IMR-90 (cell line): ENCODE measurements around the gene MRGPRE. TPM values are rescaled to one million over a fixed set of nuclear protein-coding genes. Genes with fewer than 3 reads are reported as not detected.

Experiments used
- ATAC-seq: fragments of 200-7000 bp; cut with Tn5 transposase; 2 replicates; pipeline ENCODE4 v1.9.1; 2020; ENCODE audit warnings: low read depth, mild to moderate bottlenecking, moderate library complexity
- BruUV-seq: library from RNA; stranded (reverse); fragments of 400-500 nt; replicated peaks from 2 replicates; lab custom pipeline; 2021; lab: Mats Ljungman, UMichigan
- CTCF ChIA-PET: fragments of 300-600 bp; formaldehyde crosslinking; extraction: SDS; loops from one replicate; lab custom pipeline; 2021; ENCODE audit warnings: antibody characterized with exemption; lab: Yijun Ruan, JAX
- POLR2A ChIA-PET: fragments of 300-600 bp; sonication (Branson Sonifier 250); formaldehyde crosslinking; loops from one replicate; lab custom pipeline; 2022; ENCODE audit warnings: antibody characterized with exemption; ENCODE audit not compliant: unreplicated experiment; lab: Charles Lee
- DNase-seq: peaks from one replicate; pipeline ENCODE4 v3.0.0; 2013
- H2AFZ ChIP-seq: replicated peaks from 2 replicates; pipeline ENCODE3; 2013; ENCODE audit warnings: low read length, mild to moderate bottlenecking; ENCODE audit not compliant: poor library complexity
- H2AK5ac ChIP-seq: 2 replicates; pipeline ENCODE4 v1.6.1; 2013; ENCODE audit warnings: low read depth, low read length, inconsistent platforms
- H2AK9ac ChIP-seq: replicated peaks from 2 replicates; pipeline ENCODE3; 2013; ENCODE audit warnings: mild to moderate bottlenecking, low read depth, low read length, moderate library complexity; ENCODE audit not compliant: poor library complexity
- H2BK120ac ChIP-seq: 2 replicates; pipeline ENCODE4 v1.6.1; 2013; ENCODE audit warnings: low read depth, low read length, inconsistent platforms
- H2BK15ac ChIP-seq: 3 replicates; pipeline ENCODE4 v1.6.1; 2013; ENCODE audit warnings: low read depth, low read length, inconsistent platforms
- H2BK20ac ChIP-seq: 2 replicates; pipeline ENCODE4 v1.6.1; 2013; ENCODE audit warnings: low read depth, mild to moderate bottlenecking, inconsistent platforms, low read length, moderate library complexity
- H2BK5ac ChIP-seq: 2 replicates; pipeline ENCODE4 v1.6.1; 2013; ENCODE audit warnings: mild to moderate bottlenecking, low read depth, low read length, inconsistent platforms; ENCODE audit not compliant: poor library complexity, severe bottlenecking
- H3K14ac ChIP-seq: replicated peaks from 2 replicates; pipeline ENCODE4 v1.6.1; 2013; ENCODE audit warnings: low read depth, low read length, inconsistent platforms
- H3K18ac ChIP-seq: 2 replicates; pipeline ENCODE4 v1.6.1; 2013; ENCODE audit warnings: low read depth, low read length, control low read depth
- H3K23ac ChIP-seq: 2 replicates; pipeline ENCODE4 v1.6.1; 2013; ENCODE audit warnings: low read depth, low read length, inconsistent platforms
- H3K27ac ChIP-seq: 2 replicates; pipeline ENCODE4 v1.5.1; 2013; ENCODE audit warnings: mild to moderate bottlenecking, control low read depth, low read length; ENCODE audit not compliant: insufficient read depth
- H3K27me3 ChIP-seq: 2 replicates; pipeline ENCODE4 v1.6.1; 2013; ENCODE audit warnings: low read length; ENCODE audit not compliant: control insufficient read depth, insufficient read depth
- H3K36me3 ChIP-seq: 2 replicates; pipeline ENCODE4 v1.6.1; 2013; ENCODE audit warnings: low read length, mixed read lengths; ENCODE audit not compliant: control insufficient read depth, insufficient read depth
- H3K4ac ChIP-seq: 2 replicates; pipeline ENCODE4 v1.6.1; 2013; ENCODE audit warnings: low read depth, low read length, inconsistent platforms
- H3K4me1 ChIP-seq: 2 replicates; pipeline ENCODE4 v1.6.1; 2013; ENCODE audit warnings: low read length, mixed read lengths; ENCODE audit not compliant: control insufficient read depth, insufficient read depth
- H3K4me2 ChIP-seq: 2 replicates; pipeline ENCODE4 v1.6.1; 2013; ENCODE audit warnings: low read depth, mild to moderate bottlenecking, control low read depth, low read length, moderate library complexity
- H3K4me3 ChIP-seq: 2 replicates; pipeline ENCODE4 v1.5.1; 2013; ENCODE audit warnings: low read depth, mild to moderate bottlenecking, control low read depth, low read length, moderate library complexity; ENCODE audit not compliant: insufficient read depth
- H3K56ac ChIP-seq: 2 replicates; pipeline ENCODE4 v1.6.1; 2013; ENCODE audit warnings: low read length, inconsistent platforms; ENCODE audit not compliant: insufficient read depth; ENCODE audit errors: extremely low read depth
- H3K79me1 ChIP-seq, 2 experiments: 2 replicates each; pipeline ENCODE4 v1.6.1; 2013; ENCODE audit warnings: low read length in 2 of 2, inconsistent platforms in 1 of 2, low read depth in 1 of 2
- H3K9ac ChIP-seq: 2 replicates; pipeline ENCODE4 v1.6.1; 2013; ENCODE audit warnings: low read depth, low read length, control low read depth
- H3K9me1 ChIP-seq: 2 replicates; pipeline ENCODE4 v1.6.1; 2013; ENCODE audit warnings: low read length, inconsistent platforms; ENCODE audit not compliant: insufficient read depth
- H3K9me3 ChIP-seq: 2 replicates; pipeline ENCODE4 v1.6.1; 2013; ENCODE audit warnings: low read length; ENCODE audit not compliant: control insufficient read depth, insufficient read depth
- H4K20me1 ChIP-seq: 2 replicates; pipeline ENCODE4 v1.6.1; 2013; ENCODE audit warnings: low read length, inconsistent platforms; ENCODE audit not compliant: insufficient read depth
- H4K5ac ChIP-seq: 2 replicates; pipeline ENCODE4 v1.6.1; 2013; ENCODE audit warnings: mild to moderate bottlenecking, low read depth, low read length, control low read depth
- H4K8ac ChIP-seq, 2 experiments: 2 replicates each; pipeline ENCODE4 v1.6.1; 2013; ENCODE audit warnings: low read depth in 2 of 2, low read length in 2 of 2, control low read depth in 1 of 2, inconsistent platforms in 1 of 2
- H4K91ac ChIP-seq: 2 replicates; pipeline ENCODE4 v1.6.1; 2013; ENCODE audit warnings: low read depth, low read length, inconsistent platforms; ENCODE audit not compliant: insufficient read depth
- BHLHE40 ChIP-seq: fragments of 150-350 bp; IDR thresholded peaks from 2 replicates; pipeline ENCODE4 v1.6.1; 2016; ENCODE audit warnings: mild to moderate bottlenecking, low read depth, low read length
- CHD1 ChIP-seq: IDR thresholded peaks from 2 replicates; pipeline ENCODE4 v1.6.1; 2012; ENCODE audit warnings: low read depth, low read length, improper control_type of control experiment
- FOS ChIP-seq: fragments of 150-350 bp; IDR thresholded peaks from 2 replicates; pipeline ENCODE4 v1.6.1; 2016; ENCODE audit warnings: low read depth, low read length
- MXI1 ChIP-seq: IDR thresholded peaks from 2 replicates; pipeline ENCODE4 v1.6.1; 2012; ENCODE audit warnings: low read depth, mild to moderate bottlenecking, low read length, moderate library complexity, borderline replicate concordance
- NFE2L2 ChIP-seq: fragments of 150-350 bp; IDR thresholded peaks from 2 replicates; pipeline ENCODE4 v1.6.1; 2016; ENCODE audit warnings: low read depth, mild to moderate bottlenecking, low read length
- POLR2A ChIP-seq: IDR thresholded peaks from 2 replicates; pipeline ENCODE4 v1.6.1; 2012; ENCODE audit warnings: mild to moderate bottlenecking, low read depth, low read length
- RAD21 ChIP-seq: IDR thresholded peaks from 2 replicates; pipeline ENCODE4 v1.6.1; 2012; ENCODE audit warnings: low read length, improper control_type of control experiment
- RCOR1 ChIP-seq: IDR thresholded peaks from 2 replicates; pipeline ENCODE4 v1.6.1; 2012; ENCODE audit warnings: mild to moderate bottlenecking, low read length, improper control_type of control experiment; ENCODE audit not compliant: insufficient replicate concordance
- WGBS, 2 experiments: methylation state at CpG; one replicate each; pipeline versions ENCODE4 v1.1.5 to v1.1.7; 2013; ENCODE audit warnings: missing lambda C conversion rate in 2 of 2; ENCODE audit not compliant: insufficient read length in 1 of 2; ENCODE audit errors: extremely low coverage in 2 of 2; 5-methylcytosine and 5-hydroxymethylcytosine counted together
- dilution Hi-C: fragments of 300-500 bp; cut with HindIII; formaldehyde crosslinking; loops from one replicate; pipeline ENCODE4 v1.14.3; 2018; ENCODE audit warnings: low sequenced_read_pairs; ENCODE audit not compliant: unreplicated experiment
- in situ Hi-C: fragments of 300-500 bp; cut with MboI; formaldehyde crosslinking; loops from 3 replicates; pipeline ENCODE4 v1.14.3; 2019; ENCODE audit warnings: low sequenced_read_pairs, inconsistent platforms, mixed read lengths
- intact Hi-C: fragments of 100-400 bp; cut with micrococcal nuclease; formaldehyde crosslinking; loops from 2 replicates; pipeline ENCODE4 v1.10.0; 2022
- polyA plus RNA-seq, 3 experiments: library from polyadenylated mRNA; depleted of rRNA; stranded (reverse); fragments of >200 nt; gene quantifications; 2 replicates each; pipeline ENCODE4 v1.2.3, GENCODE V29; 2012; ENCODE audit warnings: low replicate concordance in 1 of 3
- total RNA-seq: library from RNA; depleted of rRNA; stranded (reverse); fragments of >200 nt; gene quantifications from 2 replicates; pipeline ENCODE4 v1.2.3, GENCODE V29; 2012
- TF ChIP-seq, protein P1 (sequence below): fragments of 150-350 bp; IDR thresholded peaks from 2 replicates; pipeline ENCODE4 v1.6.1; 2017; ENCODE audit warnings: mild to moderate bottlenecking, antibody characterized with exemption, low read length, low read depth

The MRGPRE gene
- total and polyA plus RNA-seq, 2 of the 4 experiments (the other 2 are of a cell fraction), result not detected

DNA sequence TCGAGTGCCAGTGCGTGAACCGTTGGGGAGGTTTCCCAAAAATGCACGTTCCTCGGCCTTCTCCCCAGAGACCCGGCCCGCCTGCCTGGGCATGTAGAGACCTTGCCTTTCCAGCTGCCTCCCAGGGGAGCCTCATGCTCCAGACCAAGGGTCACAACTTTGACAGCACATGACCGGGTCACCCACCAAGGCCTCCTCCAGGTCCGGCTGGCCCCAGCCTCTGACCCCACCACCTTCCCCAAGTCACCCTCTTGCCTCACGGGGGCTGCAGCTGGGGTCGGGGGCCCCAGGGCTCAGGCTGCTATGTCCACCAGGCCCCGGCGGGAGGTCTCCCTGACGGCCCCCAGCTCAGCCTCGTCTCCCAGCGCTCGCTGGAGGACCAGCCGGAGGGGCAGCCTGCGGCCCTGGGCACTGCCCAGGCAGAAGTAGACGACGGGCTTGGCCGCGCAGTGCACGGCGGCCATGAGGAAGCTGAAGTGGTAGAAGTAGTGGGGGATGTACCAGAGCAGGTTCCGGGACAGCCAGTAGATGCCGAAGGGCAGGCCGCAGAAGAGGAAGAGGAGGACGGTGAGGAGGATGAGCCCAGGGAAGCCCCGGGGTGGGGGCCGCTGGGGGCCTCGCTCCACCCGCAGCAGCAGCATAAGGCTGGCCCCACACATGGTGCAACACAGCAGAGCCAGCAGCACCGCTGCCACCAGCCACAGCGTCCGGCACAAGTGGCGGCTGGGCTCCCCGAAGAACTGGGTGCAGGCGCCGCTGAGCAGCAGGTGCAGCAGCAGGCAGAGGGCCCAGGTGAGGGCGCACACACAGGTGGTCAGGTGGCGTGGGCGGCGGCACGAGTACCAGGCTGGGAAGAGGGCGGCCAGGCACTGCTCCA is 4.4 kb downstream of the MRGPRE start:
- H2AK9ac ChIP-seq, result no peak overlapping the region
- no peak overlapping the region for H3K4me2 ChIP-seq
- no peak overlapping the region for H3K56ac ChIP-seq
- no peak overlapping the region for H2BK20ac ChIP-seq
- no peak overlapping the region for H2BK15ac ChIP-seq
- ATAC-seq, result no peak
- intact Hi-C loops (no loop called here), dilution Hi-C loops (no loop called here), in situ Hi-C loops (no loop called here)
- no peak overlapping the region for H3K18ac ChIP-seq
- H3K9ac ChIP-seq, result no peak overlapping the region
- H2AFZ ChIP-seq, result no peak overlapping the region
- no peak overlapping the region for H2AK5ac ChIP-seq
- H4K20me1 ChIP-seq, result no peaks in the 10 kb centered on the region
- H3K9me1 ChIP-seq, result no peaks in the 10 kb centered on the region
- no peaks in the 10 kb centered on the region for H3K36me3 ChIP-seq
- H3K27me3 ChIP-seq, result peaks cover 61% of the 10 kb centered on the region
- WGBS, 2 experiments, result 87% methylated on average over 15 of the region's 46 CpGs; no CpG with 5 or more reads in 1 of the 2 experiments
- TF ChIP-seq BHLHE40, result no peak
- no peak for TF ChIP-seq POLR2A
- TF ChIP-seq FOS, result no peak
- TF ChIP-seq RCOR1, result no peak
- no peak for TF ChIP-seq MXI1
- no peak for TF ChIP-seq NFE2L2
- TF ChIP-seq RAD21, result no peak
- TF ChIP-seq, protein P1, sequence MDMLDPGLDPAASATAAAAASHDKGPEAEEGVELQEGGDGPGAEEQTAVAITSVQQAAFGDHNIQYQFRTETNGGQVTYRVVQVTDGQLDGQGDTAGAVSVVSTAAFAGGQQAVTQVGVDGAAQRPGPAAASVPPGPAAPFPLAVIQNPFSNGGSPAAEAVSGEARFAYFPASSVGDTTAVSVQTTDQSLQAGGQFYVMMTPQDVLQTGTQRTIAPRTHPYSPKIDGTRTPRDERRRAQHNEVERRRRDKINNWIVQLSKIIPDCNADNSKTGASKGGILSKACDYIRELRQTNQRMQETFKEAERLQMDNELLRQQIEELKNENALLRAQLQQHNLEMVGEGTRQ, result no peak
- TF ChIP-seq CHD1, result no peak
- H3K4me3 ChIP-seq, result no peak overlapping the region
- no peak overlapping the region for H3K23ac ChIP-seq
- POLR2A ChIA-PET, result interaction anchor here (0.6 kb wide), 1 partner anchor 105 kb away, joined by 3 read pairs; no protein-coding TSS in a partner anchor
- no peak overlapping the region for H3K14ac ChIP-seq
- no peak overlapping the region for H4K8ac ChIP-seq
- H4K91ac ChIP-seq, result no peak overlapping the region
- no peaks in the 10 kb centered on the region for H3K9me3 ChIP-seq
- DNase-seq, result no peak
- H3K27ac ChIP-seq, result no peak overlapping the region
- H3K4ac ChIP-seq, result no peak overlapping the region
- H3K79me1 ChIP-seq, result no peaks in the 10 kb centered on the region
- BruUV-seq, result no TSS peak
- no peaks in the 10 kb centered on the region for H3K4me1 ChIP-seq
- no peak overlapping the region for H4K5ac ChIP-seq
- CTCF ChIA-PET, result no interaction called here
- H2BK120ac ChIP-seq, result no peak overlapping the region
- no peak overlapping the region for H2BK5ac ChIP-seq
